ENCODE measurements around the gene TMEM50A.
"Not testable (repeated sequence)": the region's sequence is repeated elsewhere in the genome, so short reads cannot be mapped to it uniquely, and the experiment has no call there.

Gene TMEM50A

GRCh38 chr1:25389721-25390120 lies 51.6 kb downstream of the TMEM50A start:
- DNase-seq = not testable (repeated sequence)

DNA sequence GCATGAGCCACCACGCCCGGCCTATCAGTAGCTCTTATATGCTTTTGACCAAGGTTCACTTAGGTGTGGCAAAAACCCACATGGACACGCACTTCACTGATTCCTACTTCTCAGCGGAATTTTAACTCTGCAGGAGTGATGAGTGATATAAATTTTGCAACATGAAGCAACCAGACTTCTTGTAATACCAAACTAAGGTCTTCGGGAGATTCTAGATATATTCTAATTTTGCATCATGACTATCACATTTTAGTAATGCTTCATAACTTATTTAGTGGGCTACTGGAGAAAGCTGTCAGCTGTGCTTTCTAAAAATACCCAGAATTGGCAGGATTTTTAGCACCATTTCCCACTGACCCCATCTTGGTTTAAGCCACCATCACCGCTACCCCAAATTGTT lies 54.7 kb downstream of the TMEM50A start:
- DNase-seq = no peak

- DNase-seq = not testable (repeated sequence)
Observed at GRCh38 chr1:25397549-25397948, 59.4 kb downstream of the TMEM50A start.

- DNase-seq = not testable (repeated sequence)
Observed at GRCh38 chr1:25398079-25398478, 59.9 kb downstream of the TMEM50A start.

DNA sequence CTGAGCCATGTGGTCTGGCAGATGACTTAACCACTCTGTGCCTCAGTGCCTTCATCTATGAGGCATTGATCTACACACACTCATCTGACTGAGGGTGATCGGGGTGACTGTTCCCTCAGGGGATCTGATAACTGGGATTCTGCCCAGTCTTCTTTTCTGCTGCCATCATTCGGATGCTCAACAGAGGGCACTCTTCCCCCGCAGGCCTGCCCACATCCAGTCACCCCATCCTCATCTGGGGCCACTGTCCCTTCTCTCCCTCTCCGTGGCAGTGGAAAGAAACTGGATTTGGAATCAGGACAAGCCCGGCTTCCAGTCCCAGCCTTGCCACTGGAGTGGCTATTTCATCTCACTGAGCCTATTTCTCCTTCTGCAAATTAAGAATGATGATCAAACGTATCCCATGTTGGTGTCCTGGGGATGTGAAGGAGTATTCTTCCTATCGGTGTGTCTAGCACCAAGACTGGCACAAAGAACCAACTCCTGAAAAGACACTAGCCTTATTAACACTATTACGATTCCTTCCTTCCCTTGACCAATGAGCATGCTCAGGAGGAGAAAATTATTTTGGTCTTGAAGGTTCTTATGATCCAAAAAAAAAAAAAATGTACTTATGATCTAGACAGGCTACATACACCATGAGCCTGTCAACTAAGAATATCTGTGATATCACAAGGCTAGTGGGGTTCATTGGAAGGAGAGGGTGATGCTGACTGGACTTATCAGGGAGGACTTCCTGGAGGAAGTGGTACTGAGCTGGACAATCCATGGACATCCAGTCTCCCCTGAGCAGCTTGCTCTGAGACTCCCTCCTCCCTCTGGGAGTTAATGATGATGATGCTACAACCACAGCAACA lies 65.0 kb downstream of the TMEM50A start:
- not testable (repeated sequence) for DNase-seq

GRCh38 chr1:25405731-25406305 lies 67.7 kb downstream of the TMEM50A start:
- not testable (repeated sequence) for DNase-seq

GRCh38 chr1:25409641-25410427 lies 71.7 kb downstream of the TMEM50A start:
- not testable (repeated sequence) for DNase-seq

All from 8988T (cell line).